Measurements from ENCODE around the gene LRRC47.

- TF ChIP-seq CTCF (IDR thresholded peaks at IDR 0.05 in 4 of 5, conservative IDR thresholded peaks at IDR 0.05 in 1 of 5) (no peak), POLR2A (IDR thresholded peaks at IDR 0.05) (no peak)
Measured at GRCh38 chr1:3814065-3814464, 17.8 kb upstream of the LRRC47 start.

All from gastrocnemius medialis (tissue), 4 donors.